NT2/D1 (cell line): Measurements from ENCODE around the gene APBA2.

ENCODE experiments used
- SUZ12 ChIP-seq: IDR thresholded peaks from 2 replicates; pipeline ENCODE4 v1.6.1; 2011; ENCODE audit not compliant: insufficient read length, insufficient read depth; ENCODE audit errors: extremely low read depth
- YY1 ChIP-seq: IDR thresholded peaks from 2 replicates; pipeline ENCODE4 v1.6.1; 2011; ENCODE audit not compliant: insufficient read length, insufficient read depth
- ZNF274 ChIP-seq: IDR thresholded peaks from 2 replicates; pipeline ENCODE4 v1.6.1; 2011; ENCODE audit warnings: mild to moderate bottlenecking, low read depth, low read length

- no peak for TF ChIP-seq SUZ12
- no peak for TF ChIP-seq ZNF274
- TF ChIP-seq YY1, result no peak
Observed at GRCh38 chr15:29098652-29099051, 212.9 kb downstream of the APBA2 start.
